GM13977 (cell line): Measurements from ENCODE around the gene TFDP1.

Experiments
- DNase-seq: peaks from one replicate; pipeline ENCODE4 v3.0.0; 2012; ENCODE audit warnings: low spot score
- in situ Hi-C: fragments of 300-500 bp; cut with MboI; formaldehyde crosslinking; loops from one replicate; pipeline ENCODE4 v1.12.0; 2022; ENCODE audit warnings: low sequenced_read_pairs, low pct_unique_long_range_greater_than_20kb, mixed read lengths, inconsistent platforms; ENCODE audit not compliant: unreplicated experiment
- TF ChIP-seq, protein P1 (sequence below): IDR thresholded peaks from 2 replicates; pipeline ENCODE4 v1.5.1; 2012; ENCODE audit warnings: mild to moderate bottlenecking, control low read depth; ENCODE audit not compliant: insufficient read depth; ENCODE audit errors: extremely low read depth, missing control alignments

TFDP1 gene

GRCh38 chr13:113613789-113614379, 29.3 kb downstream of the TFDP1 start:
- in situ Hi-C loops: no loop called here
- TF ChIP-seq, protein P1, sequence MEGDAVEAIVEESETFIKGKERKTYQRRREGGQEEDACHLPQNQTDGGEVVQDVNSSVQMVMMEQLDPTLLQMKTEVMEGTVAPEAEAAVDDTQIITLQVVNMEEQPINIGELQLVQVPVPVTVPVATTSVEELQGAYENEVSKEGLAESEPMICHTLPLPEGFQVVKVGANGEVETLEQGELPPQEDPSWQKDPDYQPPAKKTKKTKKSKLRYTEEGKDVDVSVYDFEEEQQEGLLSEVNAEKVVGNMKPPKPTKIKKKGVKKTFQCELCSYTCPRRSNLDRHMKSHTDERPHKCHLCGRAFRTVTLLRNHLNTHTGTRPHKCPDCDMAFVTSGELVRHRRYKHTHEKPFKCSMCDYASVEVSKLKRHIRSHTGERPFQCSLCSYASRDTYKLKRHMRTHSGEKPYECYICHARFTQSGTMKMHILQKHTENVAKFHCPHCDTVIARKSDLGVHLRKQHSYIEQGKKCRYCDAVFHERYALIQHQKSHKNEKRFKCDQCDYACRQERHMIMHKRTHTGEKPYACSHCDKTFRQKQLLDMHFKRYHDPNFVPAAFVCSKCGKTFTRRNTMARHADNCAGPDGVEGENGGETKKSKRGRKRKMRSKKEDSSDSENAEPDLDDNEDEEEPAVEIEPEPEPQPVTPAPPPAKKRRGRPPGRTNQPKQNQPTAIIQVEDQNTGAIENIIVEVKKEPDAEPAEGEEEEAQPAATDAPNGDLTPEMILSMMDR: no peak
- no peak for DNase-seq

- no peak for DNase-seq
- in situ Hi-C loops: no loop called here
- TF ChIP-seq, protein P1: no peak
Measured at GRCh38 chr13:113616281-113616906, 31.8 kb downstream of the TFDP1 start.

GRCh38 chr13:113616991-113617749, 32.6 kb downstream of the TFDP1 start:
- in situ Hi-C loops: no loop called here
- TF ChIP-seq, protein P1: no peak
- DNase-seq: no peak

DNA sequence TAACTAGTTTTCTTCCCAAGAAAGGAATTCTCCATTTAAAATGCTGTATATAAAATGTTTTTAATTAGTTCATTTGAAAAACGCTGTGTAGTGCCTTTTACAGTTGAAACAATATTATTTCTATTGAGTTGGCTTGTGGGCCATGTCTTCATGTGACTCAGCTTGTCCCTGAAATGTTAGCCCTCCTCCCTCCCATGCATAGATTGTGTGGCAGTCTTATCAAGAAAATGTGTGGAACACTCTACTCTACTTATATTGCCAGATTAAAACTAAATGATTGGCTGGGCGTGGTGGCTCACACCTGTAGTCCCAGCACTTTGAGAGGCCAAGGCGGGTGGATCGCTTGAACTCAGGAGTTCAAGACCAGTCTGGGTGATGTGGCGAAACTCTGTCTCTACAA, 33.4 kb downstream of the TFDP1 start:
- TF ChIP-seq, protein P1: no peak
- DNase-seq: no peak
- in situ Hi-C loops: no loop called here

- in situ Hi-C loops: no loop called here
- TF ChIP-seq, protein P1: no peak
- DNase-seq: no peak
Measured at GRCh38 chr13:113618455-113618854, 33.9 kb downstream of the TFDP1 start.

GRCh38 chr13:113620036-113620796, 35.7 kb downstream of the TFDP1 start:
- TF ChIP-seq, protein P1: no peak
- DNase-seq: no peak
- in situ Hi-C loops: no loop called here
